HG03439 (cell line): Measurements from ENCODE around the gene SLC35E4.
"Not testable (repeated sequence)": the region's sequence is repeated elsewhere in the genome, so short reads cannot be mapped to it uniquely, and the experiment has no call there.

Source experiments
- ATAC-seq: cut with Tn5 transposase; IDR thresholded peaks from one replicate; pipeline ENCODE4 v1.9.1; 2021; ENCODE audit warnings: mild to moderate bottlenecking, moderate library complexity; ENCODE audit not compliant: unreplicated experiment

The SLC35E4 gene

GRCh38 chr22:30610299-30610698 lies 25.3 kb upstream of the SLC35E4 start:
- no peak for ATAC-seq

GRCh38 chr22:30611197-30611596 lies 24.4 kb upstream of the SLC35E4 start:
- no peak for ATAC-seq

- no peak for ATAC-seq
Measured at GRCh38 chr22:30612789-30613188, 22.8 kb upstream of the SLC35E4 start.

- no peak for ATAC-seq
Measured at GRCh38 chr22:30614268-30614667, 21.3 kb upstream of the SLC35E4 start.

GRCh38 chr22:30614879-30615278 lies 20.7 kb upstream of the SLC35E4 start:
- ATAC-seq: no peak

GRCh38 chr22:30615543-30615954 lies 20.0 kb upstream of the SLC35E4 start:
- no peak for ATAC-seq

GRCh38 chr22:30617819-30618218 lies 17.8 kb upstream of the SLC35E4 start:
- no peak for ATAC-seq

GRCh38 chr22:30619909-30620308 lies 15.7 kb upstream of the SLC35E4 start:
- not testable (repeated sequence) for ATAC-seq

- no peak for ATAC-seq
Measured at GRCh38 chr22:30626413-30626812, 9.2 kb upstream of the SLC35E4 start.

- ATAC-seq: no peak
Measured at GRCh38 chr22:30627471-30627870, 8.1 kb upstream of the SLC35E4 start.

GRCh38 chr22:30628491-30628890 lies 7.1 kb upstream of the SLC35E4 start:
- ATAC-seq: no peak

GRCh38 chr22:30631469-30631868 lies 4.1 kb upstream of the SLC35E4 start:
- ATAC-seq: not testable (repeated sequence)

GRCh38 chr22:30634471-30635233 lies 929 bp upstream of the SLC35E4 start:
- ATAC-seq: peak; percentile 51

- no peak for ATAC-seq
Measured at GRCh38 chr22:30636226-30637077, 871 bp downstream of the SLC35E4 start.

GRCh38 chr22:30637701-30638114 lies 2.1 kb downstream of the SLC35E4 start:
- ATAC-seq: no peak

- ATAC-seq: no peak
Measured at GRCh38 chr22:30640361-30640760, 4.8 kb downstream of the SLC35E4 start.

- ATAC-seq: no peak
Measured at GRCh38 chr22:30640839-30641430, 5.4 kb downstream of the SLC35E4 start.

GRCh38 chr22:30643055-30643875 lies 7.7 kb downstream of the SLC35E4 start:
- ATAC-seq: no peak

GRCh38 chr22:30646518-30647160 lies 11.1 kb downstream of the SLC35E4 start:
- no peak for ATAC-seq

GRCh38 chr22:30647536-30647935 lies 12.0 kb downstream of the SLC35E4 start:
- ATAC-seq: no peak
